Testis (tissue), 3 donors: ENCODE measurements around the gene METAP1D. TPM values are rescaled to one million over a fixed set of nuclear protein-coding genes. Genes with fewer than 3 reads are reported as not detected.

ENCODE experiments used
- DNase-seq: peaks from one replicate; pipeline ENCODE4 v3.0.0-alpha.2; 2019
- H3K27ac ChIP-seq, 2 donors: fragments of 200-600 bp; sonication (generic); one replicate each; pipeline ENCODE4 v1.5.1; 2019
- H3K27me3 ChIP-seq: fragments of 200-600 bp; sonication (generic); one replicate; pipeline ENCODE4 v1.5.1; 2019
- H3K36me3 ChIP-seq: fragments of 200-600 bp; sonication (generic); one replicate; pipeline ENCODE4 v1.5.1; 2017; ENCODE audit warnings: low read depth; ENCODE audit errors: missing control alignments
- H3K4me1 ChIP-seq: fragments of 200-600 bp; sonication (generic); one replicate; pipeline ENCODE4 v1.5.1; 2019
- H3K4me3 ChIP-seq, 2 donors: fragments of 200-600 bp; sonication (generic); one replicate each; pipeline ENCODE4 v1.5.1; 2017 to 2019
- H3K9me3 ChIP-seq: fragments of 200-600 bp; sonication (generic); one replicate; pipeline ENCODE4 v1.5.1; 2017
- POLR2A ChIP-seq: fragments of 450-650 bp; IDR thresholded peaks from one replicate; pipeline ENCODE4 v1.6.1; 2017; ENCODE audit warnings: antibody characterized with exemption, mild to moderate bottlenecking, moderate library complexity
- WGBS, 2 donors: methylation state at CpG; one replicate each; pipeline ENCODE4 v1.1.5; 2018; 5-methylcytosine and 5-hydroxymethylcytosine counted together
- intact Hi-C: fragments of 100-400 bp; cut with DNase I; formaldehyde crosslinking; loops from one replicate; pipeline ENCODE4 v1.15.1; 2023; ENCODE audit warnings: low total_unique reads
- polyA plus RNA-seq: library from polyadenylated mRNA; stranded (reverse); fragments of 350-450 nt; fragmentation: Illumina TruSeq; extraction: RNeasy Lipid Tissue Mini Kit (QIAGEN cat#74804); gene quantifications from one replicate; pipeline ENCODE4 v1.2.3, GENCODE V29; 2014; ENCODE audit warnings: low read depth, low replicate concordance; ENCODE audit not compliant: insufficient read depth
- total RNA-seq, 2 donors: library from RNA; depleted of rRNA; stranded (reverse); fragments of >200 nt; gene quantifications; one replicate each; pipeline ENCODE4 v1.2.3, GENCODE V29; 2016
- TF ChIP-seq, protein P1 (sequence below), 3 experiments: fragments of 450-650 bp in 2 of 3; fragments of 200-600 bp in 1 of 3; sonication (generic) in 1 of 3; IDR thresholded peaks; one replicate each; pipeline ENCODE4 v1.5.1; 2016 to 2019; ENCODE audit warnings: antibody characterized with exemption in 3 of 3, mild to moderate bottlenecking in 2 of 3, moderate library complexity in 1 of 3

The METAP1D gene
- total and polyA plus RNA-seq, 3 donors from 2014 or later: 4.5 to 15.3 (median 13.6) TPM

DNA sequence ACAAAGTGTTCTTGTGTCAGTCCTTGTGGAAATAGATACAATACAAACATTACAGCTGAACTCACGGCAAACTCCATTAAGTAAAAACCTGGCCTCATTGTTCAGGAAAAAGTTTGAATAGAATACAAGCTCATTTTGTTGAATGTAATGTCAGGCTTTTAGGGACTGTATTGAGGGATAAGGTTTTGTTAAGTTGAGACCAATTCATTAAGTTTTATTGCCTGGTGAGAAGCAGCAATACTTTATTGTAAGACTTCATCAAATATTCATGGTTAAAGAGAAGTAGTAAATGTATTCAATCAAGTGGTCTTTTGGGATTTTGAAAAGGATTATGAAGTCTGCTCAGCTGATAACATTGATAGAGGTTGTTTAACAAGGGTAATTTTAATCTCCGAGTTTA is 35.4 kb upstream of the METAP1D start:
- no peak for DNase-seq
- intact Hi-C loops: no loop called here
- Histone ChIP-seq H3K27me3 (no peaks in the 10 kb centered on the region), H3K4me3 (no peak overlapping the region), H3K27ac (no peak overlapping the region), H3K4me1 (no peaks in the 10 kb centered on the region), H3K9me3 (no peaks in the 10 kb centered on the region), H3K36me3 (no peaks in the 10 kb centered on the region)
- WGBS, 2 donors: 76% methylated on average over 2 of the region's 2 CpGs
- TF ChIP-seq POLR2A: no peak
- TF ChIP-seq, protein P1, sequence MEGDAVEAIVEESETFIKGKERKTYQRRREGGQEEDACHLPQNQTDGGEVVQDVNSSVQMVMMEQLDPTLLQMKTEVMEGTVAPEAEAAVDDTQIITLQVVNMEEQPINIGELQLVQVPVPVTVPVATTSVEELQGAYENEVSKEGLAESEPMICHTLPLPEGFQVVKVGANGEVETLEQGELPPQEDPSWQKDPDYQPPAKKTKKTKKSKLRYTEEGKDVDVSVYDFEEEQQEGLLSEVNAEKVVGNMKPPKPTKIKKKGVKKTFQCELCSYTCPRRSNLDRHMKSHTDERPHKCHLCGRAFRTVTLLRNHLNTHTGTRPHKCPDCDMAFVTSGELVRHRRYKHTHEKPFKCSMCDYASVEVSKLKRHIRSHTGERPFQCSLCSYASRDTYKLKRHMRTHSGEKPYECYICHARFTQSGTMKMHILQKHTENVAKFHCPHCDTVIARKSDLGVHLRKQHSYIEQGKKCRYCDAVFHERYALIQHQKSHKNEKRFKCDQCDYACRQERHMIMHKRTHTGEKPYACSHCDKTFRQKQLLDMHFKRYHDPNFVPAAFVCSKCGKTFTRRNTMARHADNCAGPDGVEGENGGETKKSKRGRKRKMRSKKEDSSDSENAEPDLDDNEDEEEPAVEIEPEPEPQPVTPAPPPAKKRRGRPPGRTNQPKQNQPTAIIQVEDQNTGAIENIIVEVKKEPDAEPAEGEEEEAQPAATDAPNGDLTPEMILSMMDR (IDR thresholded peaks at IDR 0.05): no peak

DNA sequence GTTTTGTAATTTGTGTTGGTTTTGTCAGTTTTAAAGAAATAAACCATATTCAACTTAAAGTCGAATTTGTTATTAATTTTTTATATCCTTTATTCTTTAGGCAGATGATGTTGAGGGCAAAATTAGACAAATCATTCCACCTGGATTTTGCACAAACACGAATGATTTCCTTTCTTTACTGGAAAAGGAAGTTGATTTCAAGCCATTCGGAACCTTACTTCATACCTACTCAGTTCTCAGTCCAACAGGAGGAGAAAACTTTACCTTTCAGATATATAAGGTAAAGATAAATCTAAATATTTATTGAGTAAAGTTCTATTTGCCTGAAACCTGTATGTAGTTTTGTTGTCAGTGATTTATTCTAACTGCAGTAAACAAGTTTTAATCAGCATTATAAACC is 34.5 kb upstream of the METAP1D start:
- intact Hi-C loops: no loop called here
- H3K36me3 ChIP-seq: no peaks in the 10 kb centered on the region
- no peaks in the 10 kb centered on the region for H3K27me3 ChIP-seq
- no peak overlapping the region for H3K4me3 ChIP-seq
- no peak for DNase-seq
- TF ChIP-seq POLR2A: no peak
- TF ChIP-seq, protein P1 (IDR thresholded peaks at IDR 0.05): no peak
- H3K9me3 ChIP-seq: no peaks in the 10 kb centered on the region
- H3K4me1 ChIP-seq: no peaks in the 10 kb centered on the region
- 91 to 98% methylated on average over 3 of the region's 3 CpGs for WGBS, 2 donors
- no peak overlapping the region for H3K27ac ChIP-seq

DNA sequence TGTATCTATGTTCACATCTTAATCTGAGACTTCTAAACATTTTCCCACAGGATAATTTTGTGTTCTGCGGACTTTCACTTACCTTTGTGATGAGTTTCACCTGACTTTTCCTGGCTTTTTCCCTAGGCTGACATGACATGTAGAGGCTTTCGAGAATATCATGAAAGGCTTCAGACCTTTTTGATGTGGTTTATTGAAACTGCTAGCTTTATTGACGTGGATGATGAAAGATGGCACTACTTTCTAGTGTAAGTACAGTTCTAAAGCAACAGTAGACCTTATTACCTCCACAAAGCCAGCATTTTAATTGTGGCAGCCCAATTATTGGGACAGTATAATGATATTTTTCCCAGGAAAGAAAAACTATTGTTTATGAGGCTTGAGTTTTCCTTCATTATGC is 34.1 kb upstream of the METAP1D start:
- intact Hi-C loops: no loop called here
- no peak for DNase-seq

DNA sequence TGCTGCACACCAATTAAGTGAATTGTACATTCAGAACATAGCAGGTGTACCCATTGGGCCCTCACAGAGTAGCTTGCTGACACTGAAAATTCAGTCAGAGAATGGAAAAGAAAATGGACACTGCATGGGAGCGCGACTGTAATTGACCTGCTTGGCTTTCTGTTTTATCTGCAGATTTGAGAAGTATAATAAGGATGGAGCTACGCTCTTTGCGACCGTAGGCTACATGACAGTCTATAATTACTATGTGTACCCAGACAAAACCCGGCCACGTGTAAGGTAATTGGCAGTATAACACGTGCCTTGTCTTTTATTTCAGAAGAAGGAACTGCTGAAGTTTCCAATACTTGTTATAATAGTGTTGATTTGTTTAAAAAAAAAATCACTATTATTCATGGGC is 33.5 kb upstream of the METAP1D start:
- H3K36me3 ChIP-seq: no peaks in the 10 kb centered on the region
- no peak for TF ChIP-seq POLR2A
- TF ChIP-seq, protein P1 (IDR thresholded peaks at IDR 0.05): no peak

More for the DNA sequence above, 34.1 kb upstream of the METAP1D start:
- TF ChIP-seq, protein P1 (IDR thresholded peaks at IDR 0.05): no peak
- no peak for TF ChIP-seq POLR2A
- H3K9me3 ChIP-seq: no peaks in the 10 kb centered on the region
- H3K36me3 ChIP-seq: no peaks in the 10 kb centered on the region
- H3K4me1 ChIP-seq: no peaks in the 10 kb centered on the region
- H3K4me3 ChIP-seq: no peak overlapping the region
- no peaks in the 10 kb centered on the region for H3K27me3 ChIP-seq
- WGBS, 2 donors: 97 to 100% methylated on average over 3 of the region's 3 CpGs
- no peak overlapping the region for H3K27ac ChIP-seq

DNA sequence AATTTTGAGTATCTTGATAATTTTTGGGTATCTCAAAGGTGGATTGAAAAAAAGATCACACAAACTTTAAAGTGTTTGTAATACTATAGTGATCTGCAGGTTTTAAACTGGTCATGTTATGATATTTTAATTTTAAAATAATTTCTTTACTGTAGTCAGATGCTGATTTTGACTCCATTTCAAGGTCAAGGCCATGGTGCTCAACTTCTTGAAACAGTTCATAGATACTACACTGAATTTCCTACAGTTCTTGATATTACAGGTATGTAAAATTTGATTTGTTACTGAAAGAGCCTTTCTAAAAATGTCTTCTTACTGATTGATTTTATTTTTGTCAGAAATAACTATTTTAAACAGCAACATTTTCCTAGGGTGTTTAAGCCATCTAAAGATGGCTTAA is 33.1 kb upstream of the METAP1D start:
- no peak overlapping the region for H3K4me3 ChIP-seq
- no peak for TF ChIP-seq POLR2A
- TF ChIP-seq, protein P1 (IDR thresholded peaks at IDR 0.05): no peak
- no peaks in the 10 kb centered on the region for H3K4me1 ChIP-seq
- H3K9me3 ChIP-seq: no peaks in the 10 kb centered on the region
- no peak overlapping the region for H3K27ac ChIP-seq
- no peaks in the 10 kb centered on the region for H3K36me3 ChIP-seq
- no peaks in the 10 kb centered on the region for H3K27me3 ChIP-seq
- no peak for DNase-seq
- intact Hi-C loops: no loop called here

More for the DNA sequence above, 33.5 kb upstream of the METAP1D start:
- H3K27ac ChIP-seq: no peak overlapping the region
- no peak for DNase-seq
- intact Hi-C loops: no loop called here
- WGBS, 2 donors: 90 to 93% methylated on average over 8 of the region's 8 CpGs
- H3K9me3 ChIP-seq: no peaks in the 10 kb centered on the region
- no peaks in the 10 kb centered on the region for H3K4me1 ChIP-seq
- no peaks in the 10 kb centered on the region for H3K27me3 ChIP-seq
- H3K4me3 ChIP-seq: no peak overlapping the region
